Epithelial cell of prostate (primary cell): Measurements from ENCODE around the gene TRIM33.
"Not testable (repeated sequence)": the region's sequence is repeated elsewhere in the genome, so short reads cannot be mapped to it uniquely, and the experiment has no call there.

Experiments used
- DNase-seq: peaks from one replicate; pipeline ENCODE4 v3.0.0-alpha.2; 2011; ENCODE audit warnings: low read depth, low spot score
- H3K27ac ChIP-seq: fragments of 450-650 bp; 2 replicates; pipeline ENCODE4 v1.5.1; 2017; ENCODE audit warnings: mild to moderate bottlenecking

TRIM33 gene

GRCh38 chr1:114468710-114469468 is 42.1 kb downstream of the TRIM33 start:
- H3K27ac ChIP-seq: peak overlapping the region; percentile 62
- peak; percentile 64 for DNase-seq

- peak overlapping the region; percentile 62 for H3K27ac ChIP-seq
- no peak for DNase-seq
These were observed 43.0 kb downstream of the TRIM33 start for GRCh38 chr1:114468047-114468446.

GRCh38 chr1:114467491-114467890 is 43.5 kb downstream of the TRIM33 start:
- H3K27ac ChIP-seq: peak overlapping the region; percentile 62
- DNase-seq: no peak

- DNase-seq: no peak
- no peak overlapping the region for H3K27ac ChIP-seq
These were observed 44.5 kb downstream of the TRIM33 start for GRCh38 chr1:114466334-114467014.

GRCh38 chr1:114462963-114463362 is 48.0 kb downstream of the TRIM33 start:
- no peak overlapping the region for H3K27ac ChIP-seq
- DNase-seq: no peak

- no peak for DNase-seq
- no peak overlapping the region for H3K27ac ChIP-seq
These were observed 48.7 kb downstream of the TRIM33 start for GRCh38 chr1:114462341-114462740.

- peak overlapping the region; percentile 85 for H3K27ac ChIP-seq
- DNase-seq: peak; percentile 78
These were observed 52.7 kb downstream of the TRIM33 start for GRCh38 chr1:114458237-114458777.

GRCh38 chr1:114457675-114458236 is 53.2 kb downstream of the TRIM33 start:
- no peak for DNase-seq
- peak overlapping the region; percentile 85 for H3K27ac ChIP-seq

- H3K27ac ChIP-seq: no peak overlapping the region
- no peak for DNase-seq
These were observed 54.4 kb downstream of the TRIM33 start for GRCh38 chr1:114456586-114456985.

- peak overlapping the region; percentile 49 for H3K27ac ChIP-seq
These were observed 55.8 kb downstream of the TRIM33 start for GRCh38 chr1:114455102-114455785.

GRCh38 chr1:114454539-114454938 is 56.5 kb downstream of the TRIM33 start:
- no peak for DNase-seq
- peak overlapping the region; percentile 49 for H3K27ac ChIP-seq

More at GRCh38 chr1:114455102-114455785, 55.8 kb downstream of the TRIM33 start:
- no peak for DNase-seq

GRCh38 chr1:114453361-114453784 is 57.6 kb downstream of the TRIM33 start:
- no peak overlapping the region for H3K27ac ChIP-seq
- DNase-seq: no peak

GRCh38 chr1:114448370-114449036 is 62.5 kb downstream of the TRIM33 start:
- no peak overlapping the region for H3K27ac ChIP-seq
- DNase-seq: no peak

GRCh38 chr1:114446198-114446597 is 64.8 kb downstream of the TRIM33 start:
- no peak for DNase-seq

GRCh38 chr1:114443226-114443625 is 67.8 kb downstream of the TRIM33 start:
- not testable (repeated sequence) for DNase-seq, H3K27ac ChIP-seq

More at GRCh38 chr1:114446198-114446597, 64.8 kb downstream of the TRIM33 start:
- H3K27ac ChIP-seq: no peak overlapping the region

GRCh38 chr1:114441332-114441731 is 69.7 kb downstream of the TRIM33 start:
- H3K27ac ChIP-seq: no peak overlapping the region
- DNase-seq: no peak

GRCh38 chr1:114439369-114439768 is 71.6 kb downstream of the TRIM33 start:
- no peak for DNase-seq
- H3K27ac ChIP-seq: no peak overlapping the region

GRCh38 chr1:114437812-114438211 is 73.2 kb downstream of the TRIM33 start:
- DNase-seq: no peak
- no peak overlapping the region for H3K27ac ChIP-seq

GRCh38 chr1:114436799-114437198 is 74.2 kb downstream of the TRIM33 start:
- DNase-seq: no peak
- no peak overlapping the region for H3K27ac ChIP-seq
